GM12891 (cell line): Measurements from ENCODE around the gene URM1.

Experiments
- POLR2A ChIP-seq: IDR thresholded peaks from 2 replicates; pipeline ENCODE4 v1.6.1; 2011; ENCODE audit warnings: low read depth, low read length, control low read depth
- SPI1 ChIP-seq: IDR thresholded peaks from 2 replicates; pipeline ENCODE4 v1.6.1; 2011; ENCODE audit warnings: low read depth, low read length, control low read depth
- TAF1 ChIP-seq: IDR thresholded peaks from 2 replicates; pipeline ENCODE4 v1.6.1; 2011; ENCODE audit warnings: low read depth, low read length, control low read depth

- TF ChIP-seq POLR2A (no peak), SPI1 (no peak), TAF1 (no peak)
Observed at GRCh38 chr9:128393970-128394369, 22.8 kb downstream of the URM1 start.
